ENCODE measurements around the gene ABHD6.
"Not testable (repeated sequence)": the region's sequence is repeated elsewhere in the genome, so short reads cannot be mapped to it uniquely, and the experiment has no call there.

Gene ABHD6

DNA sequence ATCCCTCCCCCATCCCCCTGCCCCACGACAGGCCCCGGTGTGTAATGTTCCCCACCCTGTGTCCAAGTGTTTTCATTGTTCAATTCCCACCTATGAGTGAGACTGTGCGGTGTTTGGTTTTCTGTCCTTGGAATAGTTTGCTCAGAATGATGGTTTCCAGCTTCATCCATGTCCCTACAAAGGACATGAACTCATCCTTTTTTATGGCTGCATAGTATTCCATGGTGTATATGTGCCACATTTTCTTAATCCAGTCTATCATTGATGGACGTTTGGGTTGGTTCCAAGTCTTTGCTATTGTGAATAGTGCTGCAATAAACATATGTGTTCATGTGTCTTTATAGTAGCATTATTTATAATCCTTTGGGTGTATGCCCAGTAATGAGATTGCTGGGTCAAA lies 5.3 kb downstream of the ABHD6 start:
- not testable (repeated sequence) for DNase-seq (ENCODE audit: low read depth in 3 of 3)

DNA sequence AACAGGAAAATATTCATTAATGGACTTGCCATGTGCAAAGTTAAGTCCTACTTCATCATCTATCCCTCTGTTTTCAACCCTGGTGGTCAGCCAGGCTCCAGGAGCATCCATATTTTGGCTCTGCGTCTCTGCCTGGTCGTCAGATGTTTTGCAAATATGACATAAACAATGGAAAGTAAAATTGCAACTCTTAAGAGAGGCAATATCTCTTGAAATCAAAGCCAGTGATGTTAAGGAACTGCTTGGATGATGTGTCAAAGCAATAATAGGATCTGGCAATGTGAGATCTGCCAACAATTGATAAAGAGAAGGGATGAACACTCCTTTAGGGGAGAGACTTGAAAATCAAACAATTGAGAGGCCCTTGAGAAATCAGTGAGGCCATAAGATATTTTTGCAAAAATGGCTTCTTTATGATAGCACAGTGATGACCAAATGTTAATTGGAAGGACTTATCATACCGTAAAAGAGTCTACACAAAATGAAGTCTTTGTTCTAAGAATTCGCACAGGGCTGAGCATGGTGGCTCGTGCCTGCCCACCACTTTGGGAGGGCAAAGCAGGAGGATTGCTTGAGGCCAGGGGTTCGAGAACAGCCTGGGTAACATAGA lies 6.5 kb downstream of the ABHD6 start:
- DNase-seq (ENCODE audit: low read depth in 3 of 3) = no peak

DNA sequence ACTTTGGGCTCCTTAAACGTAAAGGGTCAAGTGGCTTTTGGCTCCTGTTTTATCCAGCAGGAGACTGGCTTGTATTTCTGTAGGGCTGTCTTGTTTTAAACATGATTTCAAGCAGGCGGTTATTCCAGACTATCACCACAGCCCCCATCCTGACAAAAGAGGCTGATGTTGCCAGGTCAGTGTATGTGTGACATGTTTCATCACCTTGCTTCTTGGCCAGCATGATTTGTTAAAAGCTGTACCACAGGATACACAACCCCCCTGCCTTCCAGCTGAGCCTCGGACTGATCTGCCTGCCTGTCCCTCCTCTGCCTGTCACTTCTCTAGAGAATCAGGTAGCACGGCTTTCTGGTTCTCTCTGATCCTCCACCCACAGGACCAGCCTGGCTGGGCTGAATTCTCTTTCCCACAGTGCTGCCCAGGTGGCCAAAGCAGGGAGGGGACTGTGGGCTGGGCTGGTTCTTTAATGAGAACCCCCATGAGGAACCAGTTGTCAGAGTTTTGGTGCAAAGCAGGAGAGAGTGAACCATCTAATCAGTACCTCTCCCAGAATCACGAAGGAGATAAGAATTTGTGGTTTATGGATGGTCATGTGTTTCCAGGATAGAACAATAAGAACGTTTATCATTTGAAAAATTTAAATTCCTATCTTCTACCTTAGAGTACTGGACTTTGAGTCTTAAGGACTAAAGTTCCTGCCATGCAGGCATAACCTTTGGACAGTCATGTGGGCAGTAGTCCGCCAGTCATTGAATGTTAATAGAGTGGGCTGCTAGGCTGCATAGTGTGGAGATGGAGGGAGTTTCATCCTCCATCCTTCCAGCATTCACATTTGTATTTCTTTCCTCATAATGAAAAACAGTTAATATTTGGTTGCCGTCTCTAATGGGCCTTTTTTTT lies 8.8 kb downstream of the ABHD6 start:
- no peak for DNase-seq (ENCODE audit: low read depth in 3 of 3)

- DNase-seq (ENCODE audit: low read depth in 3 of 3) = no peak
These were observed 11.9 kb downstream of the ABHD6 start for GRCh38 chr3:58249358-58250092.

GRCh38 chr3:58250093-58250707 lies 12.6 kb downstream of the ABHD6 start:
- no peak for DNase-seq (ENCODE audit: low read depth in 3 of 3)

- no peak for DNase-seq (ENCODE audit: low read depth in 3 of 3)
These were observed 14.0 kb downstream of the ABHD6 start for GRCh38 chr3:58251631-58252035.

- DNase-seq (ENCODE audit: low read depth in 3 of 3) = no peak
These were observed 16.6 kb downstream of the ABHD6 start for GRCh38 chr3:58254144-58254543.

DNA sequence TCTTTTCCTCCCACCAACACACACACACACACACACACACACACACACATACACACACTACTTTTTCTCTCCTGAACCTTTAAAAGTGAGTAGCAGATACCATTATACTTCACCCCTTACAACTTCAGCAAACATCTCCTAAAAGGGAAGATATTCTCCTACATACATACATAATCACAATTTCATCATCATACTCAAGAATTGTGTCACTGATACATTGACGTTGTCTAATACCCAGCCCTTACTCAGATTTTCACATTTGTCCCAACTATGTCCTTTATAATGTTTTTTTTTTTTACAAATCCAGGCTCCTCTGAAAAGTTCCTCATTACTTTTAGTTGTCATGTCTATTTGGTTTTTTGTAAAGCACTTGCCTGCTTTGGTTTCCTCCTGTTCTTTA lies 18.5 kb downstream of the ABHD6 start:
- no peak for DNase-seq (ENCODE audit: low read depth in 3 of 3)

- DNase-seq (ENCODE audit: low read depth in 3 of 3) = no peak
These were observed 18.9 kb downstream of the ABHD6 start for GRCh38 chr3:58256511-58256910.

DNA sequence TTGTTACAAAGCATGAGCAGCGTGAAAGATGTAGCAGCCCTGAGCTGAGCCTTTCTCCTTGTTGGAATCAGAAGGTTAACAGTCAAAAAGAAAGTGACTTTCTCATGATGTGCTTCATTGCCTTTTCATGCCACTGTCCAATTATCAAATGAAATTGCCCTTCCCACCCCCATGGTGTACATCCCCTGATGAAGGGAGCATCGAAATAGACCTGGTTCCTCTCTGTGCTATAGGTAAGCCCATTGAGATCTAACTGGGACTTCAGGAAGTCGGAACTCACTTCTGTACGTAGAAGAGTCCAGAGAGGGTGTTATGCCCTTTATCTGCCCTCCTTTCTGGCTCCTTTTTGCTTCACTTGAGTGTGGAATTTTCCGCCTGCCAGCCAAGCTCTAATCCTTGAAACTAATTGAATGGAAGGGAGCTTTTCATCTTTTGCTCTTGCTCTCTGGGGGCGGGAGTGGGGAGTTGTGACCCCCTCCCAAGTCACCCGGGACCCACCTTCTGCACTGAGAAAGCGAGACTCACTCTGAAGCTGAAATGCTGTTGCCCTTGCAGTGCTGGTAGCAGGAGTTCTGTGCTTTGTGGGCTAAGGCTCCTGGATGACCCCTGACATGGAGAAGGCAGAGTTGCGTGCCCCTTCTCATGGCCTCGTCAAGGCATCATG lies 20.9 kb downstream of the ABHD6 start:
- DNase-seq (ENCODE audit: low read depth in 3 of 3) = no peak

GRCh38 chr3:58260261-58260731 lies 22.7 kb downstream of the ABHD6 start:
- DNase-seq (ENCODE audit: low read depth in 3 of 3) = no peak

GRCh38 chr3:58260733-58261132 lies 23.1 kb downstream of the ABHD6 start:
- no peak for DNase-seq (ENCODE audit: low read depth in 3 of 3)

DNA sequence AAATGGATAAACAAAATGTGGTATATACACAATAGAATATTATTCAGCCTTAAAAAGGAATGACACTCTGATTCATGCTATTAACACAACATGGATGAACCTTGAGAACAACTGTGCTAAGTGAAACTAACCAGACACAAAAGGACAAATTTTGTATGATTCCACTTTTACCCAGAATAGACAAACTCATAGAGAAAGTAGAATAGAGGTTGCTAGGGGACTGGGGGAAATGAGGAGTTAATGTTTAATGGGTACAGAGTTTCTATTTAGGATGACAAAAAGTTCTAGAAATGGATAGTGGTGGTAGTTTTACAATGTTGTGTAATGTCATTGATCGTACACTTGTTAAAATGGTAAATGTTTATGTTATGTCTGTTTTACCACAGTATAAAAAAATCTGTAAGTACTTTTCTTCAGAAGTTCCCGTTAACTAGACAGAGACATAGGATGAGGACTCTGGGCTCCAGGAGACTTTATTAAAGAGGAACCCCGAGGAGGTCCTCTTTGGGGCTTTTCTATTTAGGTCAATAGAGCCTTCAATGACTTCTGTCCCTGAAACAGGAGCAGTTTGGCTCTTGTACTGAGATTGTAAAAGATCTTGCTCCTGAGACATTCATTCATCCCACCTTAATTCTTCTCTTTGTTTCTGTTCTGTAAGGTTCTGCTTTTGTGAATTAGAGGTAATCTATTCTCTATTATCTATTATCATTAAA lies 24.5 kb downstream of the ABHD6 start:
- DNase-seq (ENCODE audit: low read depth in 3 of 3) = no peak

DNA sequence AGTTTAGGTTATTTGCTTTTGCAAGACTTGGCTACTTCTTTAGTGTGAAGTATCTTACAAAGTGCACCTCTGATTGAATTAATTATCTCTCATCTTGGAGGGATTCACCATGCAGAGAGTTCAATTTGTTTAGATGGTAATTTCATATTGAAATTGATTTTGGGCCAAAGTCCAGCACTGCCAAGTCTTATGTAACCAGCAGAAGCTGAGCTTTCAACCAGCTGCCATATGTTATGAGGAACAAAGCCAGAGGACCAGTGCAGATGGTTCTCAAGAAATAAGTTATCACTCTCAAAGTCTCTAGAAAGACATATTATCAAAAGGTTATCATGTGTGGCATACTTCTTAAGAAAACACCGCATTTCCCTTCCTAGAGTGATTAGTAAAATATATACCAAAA lies 29.0 kb downstream of the ABHD6 start:
- DNase-seq (ENCODE audit: low read depth in 3 of 3) = no peak

DNA sequence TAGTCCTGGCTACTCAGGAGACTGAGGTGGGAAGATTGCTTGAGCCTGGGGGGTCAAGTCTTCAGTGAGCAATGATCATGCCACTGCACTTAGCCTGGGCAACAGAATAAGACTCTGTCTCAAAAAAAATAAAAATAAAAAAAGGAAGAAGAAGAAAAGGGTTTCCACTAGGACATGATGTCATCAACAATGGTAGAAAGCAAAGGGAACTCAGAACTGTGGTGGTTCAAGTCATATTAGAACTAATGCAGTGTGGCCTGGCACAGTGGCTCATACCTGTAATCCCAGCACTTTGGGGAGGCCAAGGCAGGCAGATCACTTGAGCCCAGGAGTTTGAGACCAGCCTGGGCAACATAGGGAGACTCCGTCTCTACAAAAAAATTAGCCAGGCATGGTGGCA lies 30.0 kb downstream of the ABHD6 start:
- DNase-seq (ENCODE audit: low read depth in 3 of 3) = not testable (repeated sequence)

- no peak for DNase-seq (ENCODE audit: low read depth in 3 of 3)
These were observed 31.8 kb downstream of the ABHD6 start for GRCh38 chr3:58269356-58269755.

- DNase-seq (ENCODE audit: low read depth in 3 of 3) = no peak
These were observed 32.9 kb downstream of the ABHD6 start for GRCh38 chr3:58270485-58270884.

DNA sequence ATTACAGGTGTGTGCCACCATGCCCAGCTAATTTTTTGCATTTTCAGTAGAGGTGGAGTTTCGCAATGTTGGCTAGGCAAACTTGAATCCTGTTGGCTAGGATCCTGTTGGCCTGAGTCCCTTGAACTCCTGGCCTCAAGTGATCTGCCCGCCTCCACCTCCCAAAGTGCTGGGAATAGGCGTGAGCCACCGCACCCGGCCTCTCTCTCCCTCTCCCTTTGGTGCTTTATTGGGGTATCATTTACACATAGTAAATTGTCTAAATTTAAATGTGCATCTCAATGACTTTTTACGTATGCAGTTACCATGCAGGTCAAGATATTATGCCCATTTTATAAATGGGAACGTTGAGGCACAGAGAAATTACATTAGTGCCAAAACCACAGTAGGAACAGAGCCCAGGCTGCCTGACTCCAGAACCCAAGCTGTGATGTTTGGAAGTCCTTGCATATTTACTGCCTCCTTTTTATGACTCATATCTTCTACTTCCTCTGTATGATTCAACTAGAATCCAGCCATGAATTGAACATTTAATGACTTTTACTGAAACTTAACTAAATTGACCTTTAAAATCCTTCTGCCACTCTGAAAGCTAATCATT lies 34.4 kb downstream of the ABHD6 start:
- no peak for DNase-seq (ENCODE audit: low read depth in 3 of 3)

DNA sequence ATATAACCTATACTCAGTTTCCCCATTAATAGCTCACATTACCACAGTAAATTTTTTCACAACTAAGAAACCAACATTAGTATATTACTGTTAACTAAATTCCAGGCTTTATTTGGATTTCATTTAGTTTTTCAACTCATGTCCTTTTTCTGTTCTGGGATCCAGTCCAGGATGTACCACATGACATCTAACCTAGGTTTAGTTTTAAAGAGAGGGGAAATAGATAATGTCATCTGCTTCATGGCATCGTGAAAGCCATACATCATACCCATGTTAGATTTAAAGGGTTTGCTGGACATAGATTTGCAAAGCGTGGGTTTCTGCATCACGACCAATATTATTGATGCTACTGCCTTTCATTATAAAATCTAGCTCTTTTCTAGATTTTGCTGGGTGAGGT lies 35.3 kb downstream of the ABHD6 start:
- no peak for DNase-seq (ENCODE audit: low read depth in 3 of 3)

DNA sequence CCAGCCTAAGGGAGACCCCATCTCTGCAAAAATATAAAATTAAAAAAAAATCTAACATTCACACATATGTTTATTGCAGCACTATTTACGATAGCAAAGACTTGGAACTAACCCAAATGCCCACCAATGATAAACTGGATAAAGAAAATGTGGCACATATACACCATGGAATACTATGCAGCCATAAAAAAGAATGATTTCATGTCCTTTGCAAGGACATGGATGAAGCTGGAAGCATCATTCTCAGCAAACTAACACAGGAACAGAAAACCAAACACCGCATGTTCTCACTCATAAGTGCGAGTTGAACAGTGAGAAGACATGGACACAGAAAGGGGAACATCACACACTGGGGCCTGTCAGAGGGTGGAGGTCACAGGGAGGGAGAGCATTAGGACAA lies 35.8 kb downstream of the ABHD6 start:
- DNase-seq (ENCODE audit: low read depth in 3 of 3) = not testable (repeated sequence)
